Aorta (tissue), 5 donors: ENCODE measurements around the gene RHOB. TPM values are rescaled to one million over a fixed set of nuclear protein-coding genes. Genes with fewer than 3 reads are reported as not detected.

Experiments used
- ATAC-seq: fragments of 200-7000 bp; cut with Tn5 transposase; one replicate; pipeline ENCODE4 v1.9.1; 2022; ENCODE audit warnings: moderate library complexity; ENCODE audit not compliant: low FRiP score
- DNase-seq, 2 donors: peaks; one replicate each; pipeline ENCODE4 v3.0.0-alpha.2; 2020
- H3K27ac ChIP-seq, 2 donors: one replicate each; pipeline ENCODE4 v1.5.1; 2013; ENCODE audit warnings: low read length in 2 of 2, mild to moderate bottlenecking in 2 of 2, moderate library complexity in 2 of 2, control low read depth in 1 of 2, inconsistent platforms in 1 of 2, low read depth in 1 of 2
- H3K27me3 ChIP-seq, 2 donors: one replicate each; pipeline ENCODE4 v1.6.1; 2013; ENCODE audit warnings: control low read depth in 1 of 2, low read length in 1 of 2, mild to moderate bottlenecking in 1 of 2, moderate library complexity in 1 of 2; ENCODE audit not compliant: insufficient read depth in 2 of 2, control insufficient read depth in 1 of 2
- H3K36me3 ChIP-seq, 2 donors: one replicate each; pipeline ENCODE4 v1.6.1; 2013; ENCODE audit warnings: control low read depth in 1 of 2, low read length in 1 of 2, mild to moderate bottlenecking in 1 of 2; ENCODE audit not compliant: insufficient read depth in 2 of 2, control insufficient read depth in 1 of 2
- H3K4me1 ChIP-seq, 2 donors: one replicate each; pipeline ENCODE4 v1.6.1; 2013; ENCODE audit warnings: low read length in 2 of 2, control low read depth in 1 of 2, mild to moderate bottlenecking in 1 of 2, moderate library complexity in 1 of 2; ENCODE audit not compliant: insufficient read depth in 2 of 2, control insufficient read depth in 1 of 2
- H3K4me3 ChIP-seq, 2 donors: one replicate each; pipeline ENCODE4 v1.5.1; 2013; ENCODE audit warnings: low read length in 2 of 2, control low read depth in 1 of 2, mild to moderate bottlenecking in 1 of 2
- H3K9me3 ChIP-seq: one replicate; pipeline ENCODE4 v1.6.1; 2013; ENCODE audit warnings: mild to moderate bottlenecking, low read length; ENCODE audit not compliant: control insufficient read depth
- WGBS, 2 donors: extraction: QIAGEN DNeasy Blood & Tissue Kit; methylation state at CpG; one replicate each; pipeline ENCODE4 v1.1.7; 2013; 5-methylcytosine and 5-hydroxymethylcytosine counted together
- intact Hi-C, 2 donors: fragments of 100-400 bp; cut with DNase I; formaldehyde crosslinking; loops; one replicate each; pipeline versions ENCODE4 v1.14.2 to v1.15.0; 2022
- polyA plus RNA-seq, 2 donors: library from polyadenylated mRNA; stranded (reverse); fragments of 200-250 nt; gene quantifications; one replicate each; pipeline ENCODE4 v1.2.3, GENCODE V29; 2013
- total RNA-seq, 2 donors: library from RNA; stranded (reverse); fragmentation: NEBNext Ultra II Directional; extraction: Animal tissue kit (Norgen Biotek cat#: 25700); gene quantifications; one replicate each; pipeline ENCODE4 v1.2.1, GENCODE V29; 2021
- donor health status: healthy with polysubstance abuse.
- donor health status: Bipolar disorder and iron deficiency.
- donor health status: DM: no; HTN: no; CAD: no.
- donor health status: DM: no; HTN: no; CAD: no.
- donor health status: DM: yes; HTN: yes; CAD: no.

The RHOB gene
- total and polyA plus RNA-seq, 4 donors, result 150 to 1,049 (median 426) TPM

- intact Hi-C loops, result no loop called here
- Histone ChIP-seq H3K4me1 (no peaks in the 10 kb centered on the region), H3K36me3 (no peaks in the 10 kb centered on the region), H3K4me3 (no peak overlapping the region), H3K27ac (no peak overlapping the region), H3K27me3 (no peaks in the 10 kb centered on the region), H3K9me3 (no peaks in the 10 kb centered on the region)
- WGBS, 2 donors, result 95% methylated on average over 4 of the region's 4 CpGs
- no peak for DNase-seq
- no peak for ATAC-seq
Measured at GRCh38 chr2:20471148-20471547, 24.3 kb downstream of the RHOB start.

- DNase-seq, result no peak
- intact Hi-C loops, result no loop called here
- H3K27me3 ChIP-seq, result no peaks in the 10 kb centered on the region
- 78 to 86% methylated on average over 1 of the region's 1 CpG for WGBS, 2 donors
- ATAC-seq, result no peak
- H3K27ac ChIP-seq, result no peak overlapping the region
- H3K4me1 ChIP-seq, result no peaks in the 10 kb centered on the region
- no peak overlapping the region for H3K4me3 ChIP-seq
- no peaks in the 10 kb centered on the region for H3K36me3 ChIP-seq
- no peaks in the 10 kb centered on the region for H3K9me3 ChIP-seq
Measured at GRCh38 chr2:20471902-20472559, 25.2 kb downstream of the RHOB start.

- Histone ChIP-seq H3K4me1 (no peaks in the 10 kb centered on the region), H3K4me3 (no peak overlapping the region), H3K27ac (no peak overlapping the region), H3K36me3 (no peaks in the 10 kb centered on the region), H3K9me3 (no peaks in the 10 kb centered on the region), H3K27me3 (no peaks in the 10 kb centered on the region)
- intact Hi-C loops, result no loop called here
- ATAC-seq (no peak), DNase-seq (no peak)
- WGBS, 2 donors, result 91 to 92% methylated on average over 4 of the region's 4 CpGs
Measured at GRCh38 chr2:20472569-20472968, 25.7 kb downstream of the RHOB start.

- intact Hi-C loops, result no loop called here
- Histone ChIP-seq H3K36me3 (no peaks in the 10 kb centered on the region), H3K4me3 (no peak overlapping the region), H3K27me3 (no peaks in the 10 kb centered on the region), H3K9me3 (no peaks in the 10 kb centered on the region), H3K27ac (no peak overlapping the region), H3K4me1 (no peaks in the 10 kb centered on the region)
- no peak for ATAC-seq
- no peak for DNase-seq
- 67 to 69% methylated on average over 4 of the region's 4 CpGs for WGBS, 2 donors
Measured at GRCh38 chr2:20473128-20473527, 26.3 kb downstream of the RHOB start.

GRCh38 chr2:20474757-20475566, 28.1 kb downstream of the RHOB start:
- H3K4me1 ChIP-seq, result no peaks in the 10 kb centered on the region
- intact Hi-C loops, result no loop called here
- no peak overlapping the region for H3K4me3 ChIP-seq
- H3K27me3 ChIP-seq, result no peaks in the 10 kb centered on the region
- H3K36me3 ChIP-seq, result no peaks in the 10 kb centered on the region
- H3K9me3 ChIP-seq, result no peaks in the 10 kb centered on the region
- H3K27ac ChIP-seq, result no peak overlapping the region
- 94 to 96% methylated on average over 7 of the region's 7 CpGs for WGBS, 2 donors
- ATAC-seq, result no peak
- DNase-seq, result no peak

GRCh38 chr2:20475567-20475952, 28.7 kb downstream of the RHOB start:
- intact Hi-C loops, result no loop called here
- no peak for ATAC-seq

GRCh38 chr2:20476481-20476880, 29.6 kb downstream of the RHOB start:
- Histone ChIP-seq H3K27me3 (no peaks in the 10 kb centered on the region), H3K4me3 (no peak overlapping the region), H3K36me3 (no peaks in the 10 kb centered on the region), H3K27ac (no peak overlapping the region), H3K9me3 (no peaks in the 10 kb centered on the region), H3K4me1 (no peaks in the 10 kb centered on the region)
- no peak for DNase-seq
- WGBS, 2 donors, result 97 to 100% methylated on average over 1 of the region's 1 CpG
- intact Hi-C loops, result no loop called here
- ATAC-seq, result no peak

More at GRCh38 chr2:20475567-20475952, 28.7 kb downstream of the RHOB start:
- Histone ChIP-seq H3K4me1 (no peaks in the 10 kb centered on the region), H3K36me3 (no peaks in the 10 kb centered on the region), H3K4me3 (no peak overlapping the region), H3K27me3 (no peaks in the 10 kb centered on the region), H3K9me3 (no peaks in the 10 kb centered on the region), H3K27ac (no peak overlapping the region)
- no peak for DNase-seq
- WGBS, 2 donors, result 97 to 98% methylated on average over 3 of the region's 3 CpGs

GRCh38 chr2:20476950-20477349, 30.1 kb downstream of the RHOB start:
- Histone ChIP-seq H3K27me3 (no peaks in the 10 kb centered on the region), H3K27ac (no peak overlapping the region), H3K4me3 (no peak overlapping the region), H3K9me3 (no peaks in the 10 kb centered on the region), H3K4me1 (no peaks in the 10 kb centered on the region), H3K36me3 (no peaks in the 10 kb centered on the region)
- WGBS, 2 donors, result 90 to 93% methylated on average over 7 of the region's 7 CpGs
- ATAC-seq (no peak), DNase-seq (no peak)
- intact Hi-C loops, result no loop called here

- H3K4me3 ChIP-seq, result no peak overlapping the region
- H3K27ac ChIP-seq, result no peak overlapping the region
- intact Hi-C loops, result no loop called here
- 94 to 98% methylated on average over 7 of the region's 7 CpGs for WGBS, 2 donors
- no peaks in the 10 kb centered on the region for H3K36me3 ChIP-seq
- ATAC-seq (no peak), DNase-seq (no peak)
- peaks cover 0 to 3% of the 10 kb centered on the region in 2 donors for H3K4me1 ChIP-seq
- no peaks in the 10 kb centered on the region for H3K27me3 ChIP-seq
- H3K9me3 ChIP-seq, result no peaks in the 10 kb centered on the region
Measured at GRCh38 chr2:20478961-20479360, 32.1 kb downstream of the RHOB start.
